Measurements from ENCODE around the gene MAP1B. TPM values are rescaled to one million over a fixed set of nuclear protein-coding genes. Genes with fewer than 3 reads are reported as not detected.
A peak's percentile ranks its signal among the peaks of the same experiment; 100 is the strongest.

MAP1B gene
- total RNA-seq, 1 donor from 2014 or later: 20.5 TPM

DNA sequence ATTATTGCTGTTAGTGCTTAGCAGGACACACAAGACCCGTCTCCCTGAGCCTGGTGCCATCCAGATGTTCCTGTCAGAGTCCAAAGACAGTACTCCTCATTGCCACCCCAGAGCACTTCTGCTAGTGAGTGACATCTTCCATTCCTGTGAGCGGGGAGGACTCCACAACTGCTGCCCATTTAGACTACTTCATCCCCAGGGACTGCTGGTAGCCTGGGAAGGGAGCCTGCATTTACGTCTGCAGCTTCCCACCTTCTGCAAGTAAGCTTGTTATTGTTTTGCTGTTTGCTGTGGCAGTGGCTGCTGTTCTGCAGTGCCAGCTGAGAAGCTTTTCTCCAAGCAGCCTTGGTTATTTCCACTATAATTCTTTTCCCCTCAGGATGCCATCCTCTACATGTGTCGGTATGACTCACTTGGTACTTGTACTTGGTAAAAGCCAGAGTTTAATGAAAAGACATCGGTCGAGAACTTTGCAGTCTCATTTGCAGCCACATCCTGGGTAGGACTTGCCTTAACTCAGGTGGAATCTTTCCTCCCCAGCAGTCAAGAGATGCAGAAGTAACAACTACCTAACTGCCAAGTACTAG lies 10.6 kb upstream of the MAP1B start:
- TF ChIP-seq, protein P1, sequence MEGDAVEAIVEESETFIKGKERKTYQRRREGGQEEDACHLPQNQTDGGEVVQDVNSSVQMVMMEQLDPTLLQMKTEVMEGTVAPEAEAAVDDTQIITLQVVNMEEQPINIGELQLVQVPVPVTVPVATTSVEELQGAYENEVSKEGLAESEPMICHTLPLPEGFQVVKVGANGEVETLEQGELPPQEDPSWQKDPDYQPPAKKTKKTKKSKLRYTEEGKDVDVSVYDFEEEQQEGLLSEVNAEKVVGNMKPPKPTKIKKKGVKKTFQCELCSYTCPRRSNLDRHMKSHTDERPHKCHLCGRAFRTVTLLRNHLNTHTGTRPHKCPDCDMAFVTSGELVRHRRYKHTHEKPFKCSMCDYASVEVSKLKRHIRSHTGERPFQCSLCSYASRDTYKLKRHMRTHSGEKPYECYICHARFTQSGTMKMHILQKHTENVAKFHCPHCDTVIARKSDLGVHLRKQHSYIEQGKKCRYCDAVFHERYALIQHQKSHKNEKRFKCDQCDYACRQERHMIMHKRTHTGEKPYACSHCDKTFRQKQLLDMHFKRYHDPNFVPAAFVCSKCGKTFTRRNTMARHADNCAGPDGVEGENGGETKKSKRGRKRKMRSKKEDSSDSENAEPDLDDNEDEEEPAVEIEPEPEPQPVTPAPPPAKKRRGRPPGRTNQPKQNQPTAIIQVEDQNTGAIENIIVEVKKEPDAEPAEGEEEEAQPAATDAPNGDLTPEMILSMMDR (IDR thresholded peaks at IDR 0.05): no peak
- no peak for ATAC-seq
- H3K27ac ChIP-seq: no peak overlapping the region
- peaks cover 6% of the 10 kb centered on the region for H3K27me3 ChIP-seq
- no peaks in the 10 kb centered on the region for H3K9me3 ChIP-seq
- no peak for DNase-seq
- intact Hi-C loops (cut with DNase I): no loop called here
- no peak overlapping the region for H3K4me3 ChIP-seq
- no peaks in the 10 kb centered on the region for H3K36me3 ChIP-seq
- H3K4me1 ChIP-seq: no peaks in the 10 kb centered on the region

- Histone ChIP-seq H3K27ac (no peak overlapping the region), H3K4me3 (no peak overlapping the region), H3K9me3 (no peaks in the 10 kb centered on the region), H3K36me3 (no peaks in the 10 kb centered on the region), H3K4me1 (no peaks in the 10 kb centered on the region), H3K27me3 (peaks cover 1% of the 10 kb centered on the region)
- DNase-seq: no peak
- TF ChIP-seq, protein P1 (IDR thresholded peaks at IDR 0.05): no peak
- no peak for ATAC-seq
- intact Hi-C loops (cut with DNase I): no loop called here
Measured at GRCh38 chr5:72101828-72102227, 5.4 kb upstream of the MAP1B start.

GRCh38 chr5:72106817-72107130 lies 501 bp upstream of the MAP1B start:
- TF ChIP-seq, protein P1 (IDR thresholded peaks at IDR 0.05): no peak
- H3K27me3 ChIP-seq: peaks cover 30% of the 10 kb centered on the region
- peaks cover 6% of the 10 kb centered on the region for H3K4me1 ChIP-seq
- H3K36me3 ChIP-seq: no peaks in the 10 kb centered on the region
- H3K4me3 ChIP-seq: peak overlapping the region; percentile 57
- ATAC-seq (peak; percentile 20), DNase-seq (no peak)
- no peak overlapping the region for H3K27ac ChIP-seq
- intact Hi-C loops (cut with DNase I): no loop called here
- no peaks in the 10 kb centered on the region for H3K9me3 ChIP-seq

DNA sequence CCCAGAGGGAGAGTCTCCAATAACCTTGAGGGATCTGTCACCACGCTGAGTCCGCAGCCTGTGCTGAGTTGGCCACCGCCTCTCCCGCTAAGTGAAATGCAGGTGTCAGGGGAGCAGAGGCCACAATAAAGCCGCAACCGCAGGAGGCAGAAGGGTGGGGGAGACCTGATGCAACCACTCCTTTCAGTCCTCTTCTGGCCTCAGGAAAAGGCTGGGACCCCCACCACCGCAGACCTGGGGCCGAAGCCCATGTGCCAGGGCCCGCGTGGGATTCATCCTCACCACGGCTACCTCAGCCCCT lies 576 bp downstream of the MAP1B start:
- no peak for DNase-seq
- peaks cover 30% of the 10 kb centered on the region for H3K27me3 ChIP-seq
- H3K36me3 ChIP-seq: no peaks in the 10 kb centered on the region
- intact Hi-C loops (cut with DNase I): no loop called here
- peaks cover 6% of the 10 kb centered on the region for H3K4me1 ChIP-seq
- peak overlapping the region; percentile 30 for H3K27ac ChIP-seq
- ATAC-seq: no peak
- H3K9me3 ChIP-seq: no peaks in the 10 kb centered on the region
- TF ChIP-seq, protein P1 (IDR thresholded peaks at IDR 0.05): no peak
- peak overlapping the region; percentile 57 for H3K4me3 ChIP-seq

GRCh38 chr5:72108202-72109061 lies 1.2 kb downstream of the MAP1B start:
- H3K9me3 ChIP-seq: no peaks in the 10 kb centered on the region
- peaks cover 30% of the 10 kb centered on the region for H3K27me3 ChIP-seq
- intact Hi-C loops (cut with DNase I): no loop called here
- peak overlapping the region; percentile 30 for H3K27ac ChIP-seq
- H3K4me1 ChIP-seq: peaks cover 6% of the 10 kb centered on the region
- ATAC-seq (peak; percentile 55), DNase-seq (peak; percentile 66)
- TF ChIP-seq, protein P1 (IDR thresholded peaks at IDR 0.05): no peak
- H3K36me3 ChIP-seq: no peaks in the 10 kb centered on the region
- peak overlapping the region; percentile 57 for H3K4me3 ChIP-seq

Measured in upper lobe of right lung (tissue), 1 donor.